ENCODE measurements around the gene POR.

The POR gene

DNA sequence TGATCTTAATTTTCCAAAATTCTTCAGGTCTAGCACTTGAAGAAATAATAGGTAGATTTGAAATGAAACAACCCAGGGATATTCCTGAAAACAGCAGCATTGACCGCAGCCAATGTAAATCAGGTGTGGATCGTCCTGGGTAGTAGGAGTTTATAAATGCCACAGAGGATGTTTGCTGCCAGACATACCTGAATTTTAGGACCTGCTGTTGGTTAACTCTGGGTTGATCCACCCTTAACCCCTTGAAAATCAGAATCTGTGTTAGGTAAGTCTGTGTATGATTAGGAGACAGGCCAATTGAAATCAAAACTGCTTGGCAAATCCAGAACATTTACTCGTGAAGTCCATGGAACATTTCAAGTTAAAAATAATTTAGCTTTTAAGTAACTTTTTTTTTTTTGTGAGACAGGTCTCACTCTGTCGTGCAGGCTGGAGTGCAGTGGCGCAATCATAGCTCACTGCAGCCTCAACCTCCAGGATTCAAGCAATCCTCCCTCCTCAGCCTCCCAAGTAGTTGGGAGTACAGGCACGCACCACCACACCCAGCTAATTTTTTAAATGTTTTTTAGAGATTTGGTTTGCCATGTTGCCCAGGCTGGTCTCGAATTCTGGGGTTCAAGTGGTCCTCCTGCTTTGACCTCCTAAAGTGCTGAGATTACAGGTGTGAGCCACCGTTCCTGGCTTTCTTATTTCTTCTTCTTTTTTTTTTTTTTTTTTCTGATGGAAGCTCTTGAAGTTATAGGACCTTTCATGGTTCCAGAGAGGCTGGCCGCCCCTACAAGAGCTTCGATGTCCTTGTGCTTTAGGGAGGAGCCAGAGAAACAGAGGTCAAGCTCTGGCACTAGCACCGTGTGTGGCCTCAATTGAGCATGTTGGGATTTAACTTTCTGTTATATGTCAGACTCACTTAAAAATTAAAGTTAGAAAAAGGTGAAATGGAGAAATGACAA, 2.0 kb downstream of the POR start:
- no peak for DNase-seq

- no peak for DNase-seq
These were observed 5.6 kb downstream of the POR start for GRCh38 chr7:75920431-75921161.

- no peak for DNase-seq
These were observed 6.5 kb downstream of the POR start for GRCh38 chr7:75921479-75921878.

DNA sequence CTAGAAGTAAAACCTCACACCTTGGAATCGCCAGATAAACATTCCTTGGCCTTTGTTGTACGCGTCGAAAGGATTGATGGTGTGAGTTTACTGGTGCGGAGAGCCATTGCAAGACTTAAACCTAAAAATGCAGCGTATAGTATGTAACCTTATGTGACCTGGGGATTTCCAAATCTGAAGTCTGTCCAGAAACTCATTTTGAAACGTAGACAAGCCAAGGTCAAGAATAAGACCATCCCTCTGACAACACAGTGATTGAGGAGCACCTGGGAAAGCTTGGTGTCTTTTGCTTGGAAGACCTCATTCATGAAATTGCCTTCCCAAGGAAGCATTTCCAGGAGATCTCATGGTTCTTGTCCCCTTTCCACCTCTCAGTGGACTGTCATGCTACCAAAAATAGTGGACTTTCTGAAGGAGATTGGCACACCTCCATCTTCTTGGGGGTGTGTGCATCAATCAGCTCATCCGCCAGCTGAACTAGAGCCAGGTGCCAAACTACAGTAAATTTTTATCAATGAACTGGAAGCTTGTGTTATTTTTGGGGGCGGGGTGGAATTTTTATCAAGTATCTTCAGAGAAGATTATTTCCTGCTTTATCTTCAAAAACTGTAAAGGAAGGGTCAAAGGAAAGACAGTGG, 8.1 kb downstream of the POR start:
- no peak for DNase-seq

DNA sequence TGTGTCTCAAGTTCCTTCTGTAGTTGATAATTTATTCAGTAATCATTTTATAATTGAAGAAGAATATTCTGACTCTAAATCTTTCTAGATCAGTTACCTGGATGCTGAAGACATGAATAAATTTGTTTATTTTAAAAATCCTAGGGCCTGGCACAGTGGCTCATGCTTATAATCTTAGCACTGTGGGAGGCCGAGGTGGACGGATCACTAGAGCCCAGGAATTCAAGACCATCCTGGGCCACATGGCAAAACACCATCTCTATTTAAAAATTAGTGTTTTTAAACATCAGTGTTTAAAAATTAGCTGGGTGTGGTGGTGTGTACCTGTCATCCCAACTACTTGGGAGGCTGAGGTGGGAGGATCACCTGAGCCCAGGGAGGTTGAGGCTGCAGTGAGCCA, 9.3 kb downstream of the POR start:
- DNase-seq, result no peak

DNA sequence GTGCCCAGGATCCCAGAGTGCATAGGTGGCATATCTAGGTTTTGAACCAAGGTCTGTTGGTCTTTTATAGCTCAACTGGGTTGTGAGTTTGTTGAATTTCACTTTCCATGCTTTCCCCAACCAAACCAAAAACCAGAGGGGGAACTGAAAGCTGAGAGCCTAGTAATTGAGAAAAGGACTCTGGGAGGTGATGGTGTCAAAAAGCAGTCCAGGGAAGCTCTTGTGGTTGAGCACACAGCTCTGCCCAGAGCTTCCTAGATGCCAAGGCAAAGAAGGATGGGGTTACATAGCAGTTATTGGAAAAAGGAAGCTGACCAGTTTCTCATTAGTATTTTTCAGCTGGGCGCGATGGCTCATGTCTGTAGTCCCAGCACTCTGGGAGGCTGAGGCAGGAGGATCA, 9.9 kb downstream of the POR start:
- DNase-seq, result no peak

GRCh38 chr7:75925717-75926435, 10.9 kb downstream of the POR start:
- no peak for DNase-seq

DNA sequence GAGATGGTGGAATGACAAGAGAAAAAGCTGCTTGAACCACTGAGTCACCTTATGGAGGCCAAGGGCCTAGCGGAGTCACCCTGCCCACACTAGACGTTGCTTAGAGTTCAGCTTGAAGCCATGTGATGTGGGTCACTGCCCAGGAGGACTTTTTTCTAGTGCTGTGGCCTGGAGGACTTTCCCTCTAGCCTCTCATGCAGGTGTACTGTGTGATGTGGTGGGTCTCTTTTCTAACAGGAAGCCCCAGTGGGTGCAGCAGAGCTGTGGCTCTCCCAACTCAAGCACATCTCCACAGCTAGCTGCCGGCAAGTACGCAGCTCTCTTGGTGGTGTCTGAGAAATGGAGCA, 13.6 kb downstream of the POR start:
- DNase-seq, result no peak

DNA sequence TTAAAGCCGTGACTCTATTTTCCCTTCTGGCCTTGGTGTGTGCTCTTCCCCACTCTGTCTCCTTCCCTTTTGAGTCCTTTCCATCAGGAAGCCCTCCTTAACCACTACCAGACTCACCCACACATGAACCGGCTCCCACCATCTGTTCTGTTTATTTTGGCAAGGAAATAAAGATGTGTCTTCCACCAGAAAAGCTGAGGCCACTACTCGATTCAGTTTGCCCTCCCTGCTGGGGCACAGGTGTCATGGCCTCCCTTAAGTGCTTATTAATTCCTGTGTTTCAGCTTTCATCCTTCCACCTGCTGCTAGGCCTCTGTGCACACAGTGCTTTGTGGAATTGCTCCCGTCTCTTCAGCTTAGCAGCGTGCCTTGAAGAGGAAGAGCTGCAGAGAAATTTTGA, 16.7 kb downstream of the POR start:
- peak; percentile 92 to 93 for DNase-seq

DNA sequence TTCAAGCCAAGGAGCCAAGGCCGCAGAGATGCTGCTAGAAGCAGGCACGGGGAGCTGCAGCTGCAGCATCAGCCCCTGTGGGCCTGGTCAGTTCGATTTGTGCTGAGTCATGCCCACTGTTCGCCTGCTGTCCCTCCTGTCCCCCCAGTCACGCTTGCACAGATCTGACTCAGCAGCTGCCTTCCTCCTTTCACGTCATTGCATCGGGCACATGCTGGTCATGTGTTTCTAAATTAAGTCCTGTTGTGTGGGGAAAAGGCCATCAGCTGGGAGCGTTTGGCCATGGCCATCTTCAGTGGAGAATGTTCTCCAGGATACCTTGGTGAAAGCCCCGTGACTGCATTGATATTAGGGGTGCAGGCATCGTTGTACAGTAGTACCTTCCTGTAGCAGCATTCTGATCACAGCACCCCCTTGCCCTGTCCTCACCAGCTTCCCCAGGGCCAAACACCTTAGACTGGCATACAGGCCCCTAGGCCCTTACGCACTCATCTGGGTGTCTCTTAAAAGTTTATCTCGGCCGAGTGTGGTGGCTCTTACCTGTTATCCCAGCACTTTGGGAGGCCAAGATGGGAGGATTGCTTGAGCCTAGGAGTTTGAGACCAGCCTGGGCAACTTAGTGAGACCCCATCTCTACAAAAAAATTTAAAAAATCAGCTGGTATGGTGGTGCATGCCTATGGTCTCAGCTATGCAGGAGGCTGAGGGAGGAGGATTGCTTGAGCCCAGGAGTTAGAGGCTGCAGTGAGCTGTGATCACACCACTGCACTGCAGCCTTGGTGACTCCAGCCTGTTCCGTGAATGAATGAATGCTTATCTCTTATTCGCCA, 23.2 kb downstream of the POR start:
- peak; percentile 81 to 91 for DNase-seq

DNA sequence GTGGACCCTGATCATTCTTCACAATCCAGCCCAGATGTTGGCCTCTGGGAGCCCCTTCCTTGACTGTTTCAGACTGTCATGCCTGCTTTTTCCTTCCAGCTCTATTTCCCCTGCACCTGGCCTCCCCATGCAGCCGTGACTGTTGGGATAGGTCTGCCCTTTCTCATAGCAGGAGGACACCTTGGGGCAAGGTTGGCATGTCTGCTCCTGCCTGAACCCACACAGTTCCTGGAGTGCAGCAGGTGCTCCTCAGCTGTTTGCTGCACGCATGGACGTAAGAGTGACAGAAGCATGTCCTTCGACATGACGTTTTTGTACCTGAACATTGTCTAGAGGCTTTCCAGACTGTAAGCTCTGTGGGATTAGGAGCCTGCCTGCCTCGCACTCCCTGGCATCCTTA, 24.0 kb downstream of the POR start:
- peak; percentile 39 to 70 for DNase-seq

GRCh38 chr7:75943864-75944263, 28.9 kb downstream of the POR start:
- no peak for DNase-seq

GRCh38 chr7:75944507-75944906, 29.6 kb downstream of the POR start:
- no peak for DNase-seq

GRCh38 chr7:75945297-75946168, 30.6 kb downstream of the POR start:
- no peak for DNase-seq

- DNase-seq, result no peak
These were observed 31.4 kb downstream of the POR start for GRCh38 chr7:75946207-75946855.

DNA sequence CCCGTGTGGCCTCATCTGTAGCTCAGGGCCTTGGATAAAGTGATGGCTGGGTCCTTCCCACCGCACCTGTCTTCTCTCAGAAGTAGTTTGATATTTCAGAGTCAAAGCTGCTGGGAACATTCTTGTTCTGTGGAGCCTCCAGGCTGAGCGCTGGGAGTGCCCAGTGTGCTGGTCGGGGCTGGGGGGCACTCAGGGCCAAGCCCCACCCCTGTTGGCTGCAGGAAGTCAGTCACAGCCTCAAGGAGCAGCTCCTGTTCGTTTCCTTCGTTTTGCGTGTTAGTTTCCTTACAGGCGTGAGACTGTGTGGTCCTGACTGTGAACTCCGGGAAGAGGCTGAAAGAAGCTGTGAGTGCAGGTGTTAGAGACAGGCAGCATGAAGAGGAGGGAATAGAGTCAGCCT, 33.2 kb downstream of the POR start:
- DNase-seq, result no peak

DNA sequence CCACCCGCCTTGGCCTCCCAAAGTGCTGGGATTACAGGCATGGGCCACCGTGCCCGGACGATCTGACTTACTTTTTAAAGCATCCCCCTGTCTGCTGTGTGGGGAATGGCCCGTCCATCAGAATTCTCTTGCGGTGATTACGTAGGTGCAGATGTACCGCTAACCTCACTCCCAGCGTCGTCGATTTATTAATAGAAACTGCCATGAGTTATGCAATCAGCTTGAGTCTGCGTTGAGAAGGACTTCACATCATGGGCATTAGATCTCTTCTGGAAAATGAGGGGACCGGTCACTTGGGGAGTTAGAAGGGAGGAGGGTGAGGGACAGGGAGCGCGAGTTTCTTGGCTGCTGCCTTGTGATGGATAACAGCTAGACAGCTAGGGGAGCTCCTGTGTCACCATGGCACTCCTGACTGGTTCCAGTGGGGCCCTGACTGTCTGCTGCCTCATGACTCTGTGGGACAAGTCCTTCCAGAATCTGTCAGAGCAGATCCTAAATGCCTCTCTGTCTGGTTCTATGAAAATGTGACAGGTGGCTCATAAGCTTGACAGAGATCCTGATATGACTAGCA, 35.2 kb downstream of the POR start:
- no peak for DNase-seq

DNA sequence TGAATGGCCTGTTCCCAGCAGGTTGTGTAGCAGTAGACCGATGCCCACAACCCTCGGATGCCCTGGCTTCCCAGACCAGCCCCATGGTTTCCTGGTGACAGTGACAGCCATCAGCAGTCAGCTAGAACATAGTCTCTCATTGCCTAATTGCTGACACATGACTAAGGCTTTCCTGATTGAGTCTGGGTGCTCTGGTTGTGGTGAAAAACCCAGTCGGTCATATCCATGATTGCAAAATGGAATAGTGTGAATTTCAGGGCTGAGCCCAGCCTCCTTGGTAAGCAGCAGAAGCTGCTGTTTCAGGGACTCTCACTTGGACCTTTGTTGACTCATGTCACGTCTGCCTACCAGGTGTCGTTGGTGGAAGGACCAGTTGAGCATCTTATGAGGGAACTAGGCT, 36.6 kb downstream of the POR start:
- DNase-seq, result no peak

DNA sequence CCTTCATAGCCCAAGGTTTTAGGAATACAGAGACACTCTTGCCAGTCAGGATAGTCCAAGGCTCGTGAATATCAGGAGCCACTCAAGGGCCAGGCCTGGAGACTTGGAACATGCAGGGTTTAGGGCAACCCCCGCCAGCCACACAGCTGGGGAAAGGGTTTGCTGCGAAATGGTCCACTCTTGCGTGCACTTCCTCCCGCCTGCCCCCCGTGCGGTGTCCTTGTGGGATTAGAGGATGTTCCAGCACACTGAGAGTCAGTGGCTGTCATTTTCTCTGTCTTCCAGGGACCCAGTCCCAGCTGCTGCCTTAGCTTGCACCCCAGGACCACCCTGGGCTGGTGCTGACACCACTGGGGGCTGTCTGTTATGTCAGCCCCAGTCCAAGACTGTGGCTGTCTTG, 38.5 kb downstream of the POR start:
- no peak for DNase-seq

GRCh38 chr7:75953931-75954330, 39.0 kb downstream of the POR start:
- DNase-seq, result no peak

All from SHP77 (cell line).